Measurements from ENCODE around the gene IL21R.

The IL21R gene

GRCh38 chr16:27413956-27414355, 12.0 kb downstream of the IL21R start:
- no peak for DNase-seq (ENCODE audit: low read depth, low spot score)
- in situ Hi-C loops (cut with HindIII; ENCODE audit: low sequenced_read_pairs): no loop called here
- H3K4me3 ChIP-seq (ENCODE audit: low read depth, low read length): no peak overlapping the region
- TF ChIP-seq, protein P1, sequence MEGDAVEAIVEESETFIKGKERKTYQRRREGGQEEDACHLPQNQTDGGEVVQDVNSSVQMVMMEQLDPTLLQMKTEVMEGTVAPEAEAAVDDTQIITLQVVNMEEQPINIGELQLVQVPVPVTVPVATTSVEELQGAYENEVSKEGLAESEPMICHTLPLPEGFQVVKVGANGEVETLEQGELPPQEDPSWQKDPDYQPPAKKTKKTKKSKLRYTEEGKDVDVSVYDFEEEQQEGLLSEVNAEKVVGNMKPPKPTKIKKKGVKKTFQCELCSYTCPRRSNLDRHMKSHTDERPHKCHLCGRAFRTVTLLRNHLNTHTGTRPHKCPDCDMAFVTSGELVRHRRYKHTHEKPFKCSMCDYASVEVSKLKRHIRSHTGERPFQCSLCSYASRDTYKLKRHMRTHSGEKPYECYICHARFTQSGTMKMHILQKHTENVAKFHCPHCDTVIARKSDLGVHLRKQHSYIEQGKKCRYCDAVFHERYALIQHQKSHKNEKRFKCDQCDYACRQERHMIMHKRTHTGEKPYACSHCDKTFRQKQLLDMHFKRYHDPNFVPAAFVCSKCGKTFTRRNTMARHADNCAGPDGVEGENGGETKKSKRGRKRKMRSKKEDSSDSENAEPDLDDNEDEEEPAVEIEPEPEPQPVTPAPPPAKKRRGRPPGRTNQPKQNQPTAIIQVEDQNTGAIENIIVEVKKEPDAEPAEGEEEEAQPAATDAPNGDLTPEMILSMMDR (IDR thresholded peaks at IDR 0.05; ENCODE audit: low read depth, low read length): no peak

DNA sequence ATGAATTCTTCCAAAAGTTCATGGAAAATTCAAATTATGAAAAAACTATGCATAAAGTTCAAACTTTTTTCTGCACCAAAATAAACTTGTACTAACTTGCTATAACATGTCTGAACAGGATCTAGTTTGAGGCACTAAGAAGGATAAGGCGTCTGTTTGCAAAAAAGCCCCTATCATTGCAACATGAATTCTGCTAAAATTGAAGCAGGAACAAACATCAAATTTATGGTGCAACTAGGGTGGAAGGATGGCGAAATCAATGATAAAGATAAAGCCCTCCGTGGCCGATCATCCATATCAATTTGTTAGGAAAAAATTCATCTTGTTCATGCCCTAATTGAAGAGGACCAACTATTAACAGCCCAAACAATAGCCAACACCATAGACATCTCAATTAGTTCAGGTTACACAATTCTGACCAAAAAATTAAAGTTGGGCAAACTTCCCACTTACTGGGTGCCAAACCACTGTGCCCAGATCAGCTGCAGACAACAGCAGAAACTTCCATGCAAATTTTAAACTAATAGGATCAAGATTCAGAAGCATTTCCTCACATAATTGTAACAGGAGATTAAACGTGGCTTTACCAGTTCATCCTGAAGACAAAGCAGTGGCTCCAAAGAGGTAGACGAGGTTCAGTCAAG, 12.9 kb downstream of the IL21R start:
- TF ChIP-seq, protein P1 (IDR thresholded peaks at IDR 0.05; ENCODE audit: low read depth, low read length): no peak
- in situ Hi-C loops (cut with HindIII; ENCODE audit: low sequenced_read_pairs): no loop called here
- no peak overlapping the region for H3K4me3 ChIP-seq (ENCODE audit: low read depth, low read length)
- no peak for DNase-seq (ENCODE audit: low read depth, low spot score)

DNA sequence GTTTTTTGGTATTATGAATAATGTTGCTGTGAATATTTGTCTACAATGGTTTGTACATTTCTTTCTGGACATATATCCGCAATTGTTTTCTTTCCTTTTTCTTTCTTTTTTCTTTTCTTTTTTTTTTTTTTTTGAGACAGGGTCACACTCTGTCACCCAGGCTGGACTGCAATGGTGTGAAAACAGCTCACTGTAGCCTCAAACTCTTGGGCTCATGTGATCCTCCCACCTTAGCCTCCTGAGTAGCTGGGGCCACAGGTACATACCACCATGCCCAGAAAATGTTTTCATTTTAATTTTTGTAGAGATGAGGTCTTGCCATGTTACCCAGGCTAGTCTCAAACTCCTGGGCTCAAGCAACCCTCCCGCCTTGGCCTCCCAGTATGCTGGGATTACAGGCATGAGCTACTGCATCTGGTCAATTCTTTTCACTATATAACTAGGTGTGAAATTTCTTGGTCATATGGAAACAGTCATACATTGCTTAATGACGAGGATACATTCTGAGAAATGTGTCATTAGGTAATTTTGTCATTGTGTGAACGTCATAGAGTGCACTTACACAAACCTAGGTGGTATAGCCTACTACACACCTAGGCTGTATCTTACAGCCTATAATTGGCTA, 15.2 kb downstream of the IL21R start:
- TF ChIP-seq, protein P1 (IDR thresholded peaks at IDR 0.05; ENCODE audit: low read depth, low read length): no peak
- no peak overlapping the region for H3K4me3 ChIP-seq (ENCODE audit: low read depth, low read length)
- DNase-seq (ENCODE audit: low read depth, low spot score): no peak
- in situ Hi-C loops (cut with HindIII; ENCODE audit: low sequenced_read_pairs): no loop called here

DNA sequence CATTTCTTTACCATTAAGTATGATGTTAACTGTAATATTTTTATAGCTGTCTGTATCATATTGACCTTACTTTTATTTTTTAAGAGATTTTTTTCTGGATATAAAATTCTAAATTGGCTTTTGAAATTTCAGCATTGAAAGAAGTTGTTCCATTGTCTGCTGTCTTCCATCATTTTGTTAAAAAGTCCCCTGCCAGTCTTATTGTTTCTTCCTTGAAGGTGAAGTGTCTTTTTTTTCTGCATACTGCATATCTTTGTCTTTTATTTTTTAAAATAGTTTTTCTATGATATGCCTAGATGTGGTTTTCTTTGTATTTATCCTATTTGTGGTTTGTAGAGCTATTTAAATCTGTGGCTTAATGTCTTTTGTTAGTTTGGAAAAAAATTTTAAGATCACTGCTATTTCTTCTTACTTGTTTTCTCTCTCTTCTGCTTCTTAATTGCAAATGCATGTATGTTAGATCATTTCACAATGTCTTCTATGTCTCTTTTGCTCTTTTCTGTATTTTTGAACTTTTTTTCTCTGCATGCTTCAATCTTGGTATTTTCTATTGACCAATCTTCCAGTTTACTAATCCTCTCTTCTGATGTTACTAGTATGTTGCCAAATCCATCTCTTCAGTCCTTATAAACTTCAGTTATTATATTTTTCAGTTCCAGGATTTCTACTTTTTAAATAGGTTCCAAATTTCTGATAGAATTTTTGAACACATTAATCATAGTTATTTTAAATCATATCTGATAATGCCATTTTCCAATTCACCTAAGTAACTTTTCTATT, 20.2 kb downstream of the IL21R start:
- no peak for DNase-seq (ENCODE audit: low read depth, low spot score)
- in situ Hi-C loops (cut with HindIII; ENCODE audit: low sequenced_read_pairs): no loop called here
- H3K4me3 ChIP-seq (ENCODE audit: low read depth, low read length): no peak overlapping the region
- TF ChIP-seq, protein P1 (IDR thresholded peaks at IDR 0.05; ENCODE audit: low read depth, low read length): no peak

DNA sequence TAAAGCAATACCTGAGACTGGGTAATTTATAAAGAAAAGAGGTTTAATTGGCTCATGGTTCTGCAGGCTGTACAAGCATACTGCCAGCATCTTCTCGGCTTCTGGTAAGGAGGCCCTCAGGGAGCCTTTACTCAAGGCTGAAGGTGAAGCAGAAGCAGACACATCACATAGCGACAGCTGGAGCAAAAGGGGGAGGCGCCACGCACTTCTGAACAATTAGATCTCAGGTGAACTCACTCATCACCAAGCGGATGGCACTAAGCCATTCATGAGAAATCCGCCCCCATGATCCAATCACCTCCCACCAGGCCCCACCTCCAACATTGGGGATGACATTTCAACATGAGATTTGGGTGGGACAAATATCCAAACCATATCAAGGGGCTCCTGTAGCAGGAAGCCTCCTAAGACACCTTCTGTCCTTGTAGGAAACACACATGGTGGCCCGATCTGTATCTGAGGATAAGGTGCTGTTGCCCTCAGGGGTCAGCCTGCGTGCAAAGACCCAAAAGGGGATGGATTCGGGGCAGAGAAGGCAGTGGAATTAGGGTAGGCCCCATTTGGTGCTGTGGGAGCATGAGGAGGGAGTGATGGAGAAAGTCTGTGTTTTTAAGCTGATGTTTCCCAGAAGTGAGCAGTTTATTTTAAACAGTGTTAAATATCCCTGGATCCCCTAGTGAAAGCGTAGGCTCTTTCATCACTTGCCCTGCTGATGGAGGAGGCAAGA, 23.0 kb downstream of the IL21R start:
- no peak overlapping the region for H3K4me3 ChIP-seq (ENCODE audit: low read depth, low read length)
- TF ChIP-seq, protein P1 (IDR thresholded peaks at IDR 0.05; ENCODE audit: low read depth, low read length): no peak
- in situ Hi-C loops (cut with HindIII; ENCODE audit: low sequenced_read_pairs): no loop called here
- no peak for DNase-seq (ENCODE audit: low read depth, low spot score)

GRCh38 chr16:27425961-27426360, 24.0 kb downstream of the IL21R start:
- DNase-seq (ENCODE audit: low read depth, low spot score): no peak
- H3K4me3 ChIP-seq (ENCODE audit: low read depth, low read length): no peak overlapping the region
- TF ChIP-seq, protein P1 (IDR thresholded peaks at IDR 0.05; ENCODE audit: low read depth, low read length): no peak
- in situ Hi-C loops (cut with HindIII; ENCODE audit: low sequenced_read_pairs): no loop called here

Data from astrocyte of the spinal cord (primary cell).